Measurements from ENCODE around the gene CTDP1.

- TF ChIP-seq CTCF (conservative IDR thresholded peaks at IDR 0.05; ENCODE audit: low read depth, low read length) (no peak), EZH2 (IDR thresholded peaks at IDR 0.05; ENCODE audit: borderline replicate concordance, low read depth, low read length, poor library complexity, severe bottlenecking) (no peak)
Measured at GRCh38 chr18:79779700-79780190, 100.1 kb downstream of the CTDP1 start.

Measured in A673 (cell line).